ENCODE data around the gene TPR.
"Not testable (repeated sequence)": the region's sequence is repeated elsewhere in the genome, so short reads cannot be mapped to it uniquely, and the experiment has no call there.

DNA sequence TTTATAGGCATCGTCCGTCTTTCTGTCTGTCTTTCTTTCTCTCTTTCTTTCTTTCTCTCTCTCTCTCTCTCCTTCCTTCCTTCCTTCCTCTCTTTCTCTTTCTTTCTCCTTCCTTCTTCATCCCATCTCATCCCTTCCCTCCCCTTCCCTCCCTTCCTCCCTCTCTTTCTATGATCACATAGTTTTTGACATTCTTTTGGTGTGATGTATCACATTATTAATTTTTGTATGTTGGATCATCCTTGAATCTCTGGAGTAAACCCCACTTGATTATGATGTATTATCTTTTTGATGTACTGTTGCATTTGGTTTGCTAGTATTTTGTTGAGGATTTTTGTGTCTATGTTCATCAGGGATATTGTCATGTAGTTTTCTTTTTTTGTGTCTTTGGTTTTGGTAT lies 26.4 kb upstream of the TPR start:
- TF ChIP-seq CTCF, POLR2A, POLR2AphosphoS5 (IDR thresholded peaks at IDR 0.05): not testable (repeated sequence)

Data from breast epithelium (tissue), 3 donors.